Activated CD8-positive, alpha-beta T cell treated with anti-CD3 and anti-CD28 coated beads for 36 hours (primary cell): ENCODE measurements around the gene GPRIN3. TPM values are rescaled to one million over a fixed set of nuclear protein-coding genes. Genes with fewer than 3 reads are reported as not detected.

Source experiments
- ATAC-seq: fragments of 200-7000 bp; cut with Tn5 transposase; one replicate; pipeline ENCODE4 v1.10.0; 2021; ENCODE audit warnings: mild to moderate bottlenecking, moderate library complexity
- CTCF ChIA-PET: fragments of 350-600 bp; sonication (Branson Sonifier 250); formaldehyde crosslinking; loops from one replicate; lab custom pipeline; 2021; ENCODE audit warnings: antibody characterized with exemption; lab: Charles Lee
- POLR2A ChIA-PET: fragments of 350-600 bp; sonication (Branson Sonifier 250); formaldehyde crosslinking; loops from one replicate; lab custom pipeline; 2021; ENCODE audit warnings: antibody characterized with exemption; lab: Charles Lee
- DNase-seq: peaks from one replicate; pipeline ENCODE4 v3.0.0-alpha.2; 2020
- H3K27ac Mint-ChIP-seq: one replicate; pipeline ENCODE4 v1.8.0; 2021; ENCODE audit warnings: mild to moderate bottlenecking, mixed read lengths
- H3K27me3 Mint-ChIP-seq: one replicate; pipeline ENCODE4 v1.8.0; 2021; ENCODE audit warnings: mixed read lengths
- H3K36me3 Mint-ChIP-seq: one replicate; pipeline ENCODE4 v1.8.0; 2021; ENCODE audit warnings: low read depth, mixed read lengths
- H3K4me1 Mint-ChIP-seq: one replicate; pipeline ENCODE4 v1.8.0; 2021; ENCODE audit warnings: low read depth, mixed read lengths
- H3K4me3 Mint-ChIP-seq: one replicate; pipeline ENCODE4 v1.8.0; 2021; ENCODE audit warnings: mild to moderate bottlenecking, moderate library complexity, mixed read lengths
- H3K9me3 Mint-ChIP-seq: one replicate; pipeline ENCODE4 v1.8.0; 2021; ENCODE audit warnings: mixed read lengths
- intact Hi-C: fragments of 100-400 bp; cut with micrococcal nuclease; formaldehyde crosslinking; loops from one replicate; pipeline ENCODE4 v1.10.0; 2022
- total RNA-seq, 2 experiments: library from RNA; stranded (reverse); gene quantifications; one replicate each; pipeline ENCODE4 v1.2.3, GENCODE V29; 2021
- TF ChIP-seq, protein P1 (sequence below): fragments of 200-600 bp; IDR thresholded peaks from one replicate; pipeline ENCODE4 v1.8.0; 2022; ENCODE audit warnings: antibody characterized with exemption, mild to moderate bottlenecking

GPRIN3 gene
- 10 to 100 TPM; 10.6 to 11.8 TPM for total RNA-seq

DNA sequence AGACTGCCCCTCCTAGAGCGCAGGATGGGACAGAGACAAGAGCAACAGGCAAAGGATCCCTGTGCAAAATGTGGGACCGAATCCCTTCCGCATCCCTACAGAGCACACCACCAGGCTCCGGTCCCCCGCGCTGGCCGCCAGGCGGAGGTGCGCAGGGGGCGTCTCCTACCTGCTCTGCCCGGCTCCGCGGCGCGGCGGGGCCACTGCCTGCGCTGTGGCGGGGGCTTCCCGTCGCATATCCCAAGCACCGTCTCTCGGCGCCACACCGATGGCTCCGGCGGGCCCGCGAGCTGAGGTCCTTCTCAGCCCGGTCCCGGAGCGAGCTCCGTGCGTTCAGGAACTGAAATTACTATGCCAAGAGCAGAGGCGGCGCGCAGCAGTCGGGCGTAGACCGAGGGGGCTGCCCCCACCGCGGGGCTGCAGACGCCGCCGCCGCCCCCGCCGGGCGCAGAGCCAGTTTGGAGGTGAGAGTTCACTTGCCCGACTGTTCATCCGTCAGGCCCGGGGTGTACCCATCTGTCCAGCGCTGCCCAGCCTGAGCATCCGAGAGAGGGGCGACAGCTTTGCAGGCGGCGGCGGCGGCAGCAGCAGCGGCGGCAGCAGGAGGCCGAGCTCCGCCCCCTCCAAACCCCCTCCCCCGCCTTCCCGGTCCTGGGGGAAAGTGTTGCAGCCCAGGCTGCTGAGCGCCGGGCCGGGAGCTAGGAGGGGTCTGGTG is at the start of gene GPRIN3:
Gene GPRIN3 (minus strand): TSS at position 355 of the 715 bp plus-strand sequence. CDS start 57,690 bp downstream, outside the sequence.
- intact Hi-C loops: loop anchor here (5.0 kb wide), 1 partner anchor 80 kb away; no protein-coding TSS in a partner anchor
- ATAC-seq: peak; percentile 73
- CTCF ChIA-PET: interaction anchor here (1.3 to 4.0 kb wide), 6 partner anchors 8 to 81 kb away, joined by 3 to 16 read pairs (median 4); no protein-coding TSS in a partner anchor
- peak within 1 kb of the TSS; percentile 87 for H3K4me3 Mint-ChIP-seq
- TF ChIP-seq, protein P1, sequence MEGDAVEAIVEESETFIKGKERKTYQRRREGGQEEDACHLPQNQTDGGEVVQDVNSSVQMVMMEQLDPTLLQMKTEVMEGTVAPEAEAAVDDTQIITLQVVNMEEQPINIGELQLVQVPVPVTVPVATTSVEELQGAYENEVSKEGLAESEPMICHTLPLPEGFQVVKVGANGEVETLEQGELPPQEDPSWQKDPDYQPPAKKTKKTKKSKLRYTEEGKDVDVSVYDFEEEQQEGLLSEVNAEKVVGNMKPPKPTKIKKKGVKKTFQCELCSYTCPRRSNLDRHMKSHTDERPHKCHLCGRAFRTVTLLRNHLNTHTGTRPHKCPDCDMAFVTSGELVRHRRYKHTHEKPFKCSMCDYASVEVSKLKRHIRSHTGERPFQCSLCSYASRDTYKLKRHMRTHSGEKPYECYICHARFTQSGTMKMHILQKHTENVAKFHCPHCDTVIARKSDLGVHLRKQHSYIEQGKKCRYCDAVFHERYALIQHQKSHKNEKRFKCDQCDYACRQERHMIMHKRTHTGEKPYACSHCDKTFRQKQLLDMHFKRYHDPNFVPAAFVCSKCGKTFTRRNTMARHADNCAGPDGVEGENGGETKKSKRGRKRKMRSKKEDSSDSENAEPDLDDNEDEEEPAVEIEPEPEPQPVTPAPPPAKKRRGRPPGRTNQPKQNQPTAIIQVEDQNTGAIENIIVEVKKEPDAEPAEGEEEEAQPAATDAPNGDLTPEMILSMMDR: no peak
- peak within 1 kb of the TSS; percentile 89 for H3K27ac Mint-ChIP-seq
- peak; percentile 78 for DNase-seq
- H3K4me1 Mint-ChIP-seq: peaks cover 49% of the 10 kb centered on the region
- H3K27me3 Mint-ChIP-seq: no peaks in the 10 kb centered on the region
- peaks cover 9% of the 10 kb centered on the region for H3K36me3 Mint-ChIP-seq
- POLR2A ChIA-PET: interaction anchor here (0.7 to 2.5 kb wide), 7 partner anchors 9 to 78 kb away, joined by 3 to 22 read pairs (median 5); no protein-coding TSS in a partner anchor
- no peaks in the 10 kb centered on the region for H3K9me3 Mint-ChIP-seq

DNA sequence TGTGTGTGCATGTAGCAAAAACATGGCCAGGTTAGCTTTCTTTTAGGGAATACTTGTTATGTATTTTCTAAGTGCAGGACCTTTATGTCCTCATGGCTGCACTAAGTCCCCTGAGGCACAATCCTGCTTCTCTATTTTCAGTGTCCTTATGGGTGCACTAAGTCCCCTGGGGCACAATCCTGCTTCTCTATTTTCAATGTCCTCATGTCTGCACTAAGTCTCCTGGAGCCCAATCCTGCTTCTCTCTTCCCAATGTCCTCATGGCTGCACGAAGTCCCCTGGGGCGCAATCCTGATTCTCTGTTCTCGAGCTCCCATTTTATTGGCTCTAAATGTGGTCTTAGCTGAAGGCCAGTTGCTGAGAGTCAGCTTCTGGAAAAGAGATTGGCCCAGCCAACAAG is 49.7 kb upstream of the GPRIN3 start:
- H3K4me3 Mint-ChIP-seq: no peak overlapping the region
- TF ChIP-seq, protein P1: no peak
- no peak for DNase-seq
- H3K9me3 Mint-ChIP-seq: no peaks in the 10 kb centered on the region
- ChIA-PET CTCF (no interaction called here), POLR2A (no interaction called here)
- no peaks in the 10 kb centered on the region for H3K4me1 Mint-ChIP-seq
- no peaks in the 10 kb centered on the region for H3K27me3 Mint-ChIP-seq
- intact Hi-C loops: no loop called here
- no peak overlapping the region for H3K27ac Mint-ChIP-seq
- H3K36me3 Mint-ChIP-seq: no peaks in the 10 kb centered on the region
- ATAC-seq: no peak

DNA sequence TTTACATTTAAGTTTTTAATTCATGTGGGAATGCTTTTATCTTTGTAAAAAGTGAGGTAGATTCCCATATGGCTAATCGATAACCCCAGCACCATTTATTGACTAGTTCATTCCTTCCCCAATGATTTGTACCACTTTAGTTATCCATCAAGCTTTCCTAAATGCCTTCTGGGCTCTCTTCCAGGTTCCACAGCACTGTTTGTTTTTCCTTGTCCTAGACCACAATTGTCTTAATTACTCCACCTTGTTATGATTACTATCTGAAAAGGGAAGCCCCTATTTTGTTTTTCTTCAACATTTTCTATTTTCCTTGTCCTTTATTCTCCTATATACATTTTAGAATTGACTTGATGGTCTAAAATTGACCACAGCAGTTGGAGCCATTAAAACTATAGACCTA is 48.5 kb upstream of the GPRIN3 start:
- TF ChIP-seq, protein P1: no peak
- Mint-ChIP-seq H3K4me3 (no peak overlapping the region), H3K27me3 (no peaks in the 10 kb centered on the region), H3K27ac (no peak overlapping the region), H3K4me1 (no peaks in the 10 kb centered on the region), H3K36me3 (no peaks in the 10 kb centered on the region), H3K9me3 (no peaks in the 10 kb centered on the region)
- ChIA-PET POLR2A (no interaction called here), CTCF (no interaction called here)
- ATAC-seq: no peak
- no peak for DNase-seq
- intact Hi-C loops: no loop called here

DNA sequence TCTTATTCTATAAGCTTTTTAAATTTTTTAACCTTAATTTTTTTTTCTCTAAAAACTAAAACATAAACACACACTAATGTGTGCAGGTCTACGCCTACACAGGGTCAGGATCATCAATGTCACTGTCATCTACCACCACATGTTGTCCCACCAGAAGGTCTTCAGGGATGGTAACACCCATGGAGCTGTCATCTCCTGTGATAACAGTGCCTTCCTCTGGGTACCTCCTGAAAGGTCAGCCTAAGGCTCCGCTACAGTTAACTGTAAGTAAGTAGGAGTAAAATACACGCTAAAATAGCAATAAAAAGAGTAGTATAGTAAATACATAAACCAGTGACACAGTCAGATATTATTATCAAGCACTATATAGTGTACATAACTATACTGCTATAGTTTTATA is 45.9 kb upstream of the GPRIN3 start:
- H3K27me3 Mint-ChIP-seq: no peaks in the 10 kb centered on the region
- no peak overlapping the region for H3K4me3 Mint-ChIP-seq
- peaks cover 2% of the 10 kb centered on the region for H3K9me3 Mint-ChIP-seq
- TF ChIP-seq, protein P1: no peak
- POLR2A ChIA-PET: no interaction called here
- DNase-seq: peak; percentile 5
- no peak overlapping the region for H3K27ac Mint-ChIP-seq
- H3K4me1 Mint-ChIP-seq: no peaks in the 10 kb centered on the region
- no peaks in the 10 kb centered on the region for H3K36me3 Mint-ChIP-seq
- peak; percentile 58 for ATAC-seq
- CTCF ChIA-PET: interaction anchor here (0.8 kb wide), 1 partner anchor 128 kb away, joined by 3 read pairs; no protein-coding TSS in a partner anchor
- intact Hi-C loops: no loop called here

DNA sequence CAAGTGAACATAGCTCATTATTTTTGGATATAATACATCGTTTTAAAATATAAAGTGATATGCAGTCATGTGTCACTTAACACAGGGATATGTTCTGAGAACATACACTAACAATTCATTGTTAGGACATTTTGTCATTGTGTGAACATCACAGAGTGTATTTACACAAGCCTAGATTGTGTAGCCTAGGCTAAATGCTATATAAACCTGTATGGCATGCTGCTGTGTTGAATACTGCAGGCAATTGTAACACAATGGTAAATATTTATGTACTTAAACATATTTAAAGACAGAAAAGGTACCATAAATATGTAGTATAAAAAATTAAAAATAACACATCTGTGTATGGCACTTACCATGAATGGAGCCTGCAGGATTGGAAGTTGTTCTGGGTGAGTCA is 44.9 kb upstream of the GPRIN3 start:
- intact Hi-C loops: no loop called here
- CTCF ChIA-PET: no interaction called here
- no peak for ATAC-seq

More for the DNA sequence above, 44.9 kb upstream of the GPRIN3 start:
- no peak overlapping the region for H3K4me3 Mint-ChIP-seq
- no peaks in the 10 kb centered on the region for H3K36me3 Mint-ChIP-seq
- H3K4me1 Mint-ChIP-seq: no peaks in the 10 kb centered on the region
- no peaks in the 10 kb centered on the region for H3K27me3 Mint-ChIP-seq
- no peak overlapping the region for H3K27ac Mint-ChIP-seq
- TF ChIP-seq, protein P1: no peak
- peaks cover 9% of the 10 kb centered on the region for H3K9me3 Mint-ChIP-seq
- POLR2A ChIA-PET: no interaction called here
- no peak for DNase-seq
